Midbrain (tissue), 1 donor: ENCODE measurements around the gene EEF2K.
A peak's percentile ranks its signal among the peaks of the same experiment; 100 is the strongest.
"Not testable (repeated sequence)": the region's sequence is repeated elsewhere in the genome, so short reads cannot be mapped to it uniquely, and the experiment has no call there.

ENCODE experiments used
- DNase-seq: peaks from one replicate; lab custom pipeline; 2025; lab: John Stamatoyannopoulos, UW

Gene EEF2K

GRCh38 chr16:22213236-22213635, 7.2 kb downstream of the EEF2K start:
- DNase-seq = no peak

GRCh38 chr16:22213801-22214200, 7.7 kb downstream of the EEF2K start:
- DNase-seq = no peak

- no peak for DNase-seq
Observed at GRCh38 chr16:22214402-22214801, 8.3 kb downstream of the EEF2K start.

GRCh38 chr16:22214889-22215288, 8.8 kb downstream of the EEF2K start:
- DNase-seq = no peak

GRCh38 chr16:22216191-22216831, 10.2 kb downstream of the EEF2K start:
- DNase-seq = no peak

GRCh38 chr16:22216832-22217225, 10.8 kb downstream of the EEF2K start:
- not testable (repeated sequence) for DNase-seq

- no peak for DNase-seq
Observed at GRCh38 chr16:22217890-22218730, 12.0 kb downstream of the EEF2K start.

- DNase-seq = no peak
Observed at GRCh38 chr16:22219389-22220068, 13.5 kb downstream of the EEF2K start.

GRCh38 chr16:22220069-22220440, 14.0 kb downstream of the EEF2K start:
- no peak for DNase-seq

GRCh38 chr16:22220714-22221113, 14.6 kb downstream of the EEF2K start:
- peak; percentile 71 for DNase-seq

- no peak for DNase-seq
Observed at GRCh38 chr16:22222006-22222405, 15.9 kb downstream of the EEF2K start.

- DNase-seq = no peak
Observed at GRCh38 chr16:22222998-22223397, 16.9 kb downstream of the EEF2K start.

GRCh38 chr16:22225060-22225459, 19.0 kb downstream of the EEF2K start:
- DNase-seq = peak; percentile 62

GRCh38 chr16:22229889-22230288, 23.8 kb downstream of the EEF2K start:
- DNase-seq = no peak

GRCh38 chr16:22232277-22233036, 26.4 kb downstream of the EEF2K start:
- DNase-seq = no peak

GRCh38 chr16:22233037-22233372, 26.9 kb downstream of the EEF2K start:
- DNase-seq = no peak

- DNase-seq = no peak
Observed at GRCh38 chr16:22235839-22236745, 30.0 kb downstream of the EEF2K start.

- DNase-seq = no peak
Observed at GRCh38 chr16:22239131-22239805, 33.2 kb downstream of the EEF2K start.

- DNase-seq = no peak
Observed at GRCh38 chr16:22240023-22240710, 34.1 kb downstream of the EEF2K start.

GRCh38 chr16:22250522-22250921, 44.4 kb downstream of the EEF2K start:
- no peak for DNase-seq
